Measurements from ENCODE around the gene PEX26. TPM values are rescaled to one million over a fixed set of nuclear protein-coding genes. Genes with fewer than 3 reads are reported as not detected.
A peak's percentile ranks its signal among the peaks of the same experiment; 100 is the strongest.

PEX26 gene
- total and polyA plus RNA-seq, 2 of the 13 experiments (the other 11 are each of a cell fraction or from before 2014, with no cell fraction given), result 10.6 to 25.1 TPM

- TF ChIP-seq E2F2 (CRISPR knock-in tag; IDR thresholded peaks at IDR 0.05; ENCODE audit: borderline replicate concordance) (no peak), NR2F2 (IDR thresholded peaks at IDR 0.05; ENCODE audit: borderline replicate concordance, low read depth) (no peak), ZNF496 (CRISPR knock-in tag; IDR thresholded peaks at IDR 0.05; ENCODE audit: insufficient replicate concordance) (no peak), ISX (CRISPR knock-in tag; conservative IDR thresholded peaks at IDR 0.05) (no peak), FOXK2 (IDR thresholded peaks at IDR 0.05) (no peak), HOXA5 (CRISPR knock-in tag; IDR thresholded peaks at IDR 0.05) (0 out of 2 replicates have a peak, but pooled peaks have one; percentile 56), ZGPAT (CRISPR knock-in tag; IDR thresholded peaks at IDR 0.05) (peak; percentile 54; the same call in 1 of the 2 replicates), MZF1 (CRISPR knock-in tag; IDR thresholded peaks at IDR 0.05; ENCODE audit: borderline replicate concordance) (no peak), MYPOP (CRISPR knock-in tag; IDR thresholded peaks at IDR 0.05) (peak; percentile 41; the same call in 1 of the 2 replicates), RXRB (CRISPR knock-in tag; IDR thresholded peaks at IDR 0.05; ENCODE audit: borderline replicate concordance) (peak; percentile 58), MED1 (CRISPR knock-in tag; IDR thresholded peaks at IDR 0.05) (0 out of 2 replicates have a peak, but pooled peaks have one; percentile 34), ZNF24 (IDR thresholded peaks at IDR 0.05) (no peak), ATF4 (CRISPR knock-in tag; IDR thresholded peaks at IDR 0.05) (0 out of 4 replicates have a peak, but pooled peaks of 1 of the 2 experiments have one; percentile 19), SALL2 (CRISPR knock-in tag; IDR thresholded peaks at IDR 0.05) (0 out of 2 replicates have a peak, but pooled peaks have one; percentile 34), HOXD1 (CRISPR knock-in tag; IDR thresholded peaks at IDR 0.05) (no peak), ZBED4 (CRISPR knock-in tag; IDR thresholded peaks at IDR 0.05; ENCODE audit: borderline replicate concordance) (0 out of 2 replicates have a peak, but pooled peaks have one; percentile 29), GATAD1 (CRISPR knock-in tag; IDR thresholded peaks at IDR 0.05) (no peak), ETS1 (CRISPR knock-in tag; IDR thresholded peaks at IDR 0.05) (no peak)
Measured at GRCh38 chr22:18075720-18076497, 1.9 kb upstream of the PEX26 start (continued).
